DMS53 (cell line): ENCODE data around the gene FAHD2A.
"Not testable (repeated sequence)": the region's sequence is repeated elsewhere in the genome, so short reads cannot be mapped to it uniquely, and the experiment has no call there.

Source experiments
- DNase-seq: peaks from one replicate; lab custom pipeline; 2025; lab: John Stamatoyannopoulos, UW

The FAHD2A gene

DNA sequence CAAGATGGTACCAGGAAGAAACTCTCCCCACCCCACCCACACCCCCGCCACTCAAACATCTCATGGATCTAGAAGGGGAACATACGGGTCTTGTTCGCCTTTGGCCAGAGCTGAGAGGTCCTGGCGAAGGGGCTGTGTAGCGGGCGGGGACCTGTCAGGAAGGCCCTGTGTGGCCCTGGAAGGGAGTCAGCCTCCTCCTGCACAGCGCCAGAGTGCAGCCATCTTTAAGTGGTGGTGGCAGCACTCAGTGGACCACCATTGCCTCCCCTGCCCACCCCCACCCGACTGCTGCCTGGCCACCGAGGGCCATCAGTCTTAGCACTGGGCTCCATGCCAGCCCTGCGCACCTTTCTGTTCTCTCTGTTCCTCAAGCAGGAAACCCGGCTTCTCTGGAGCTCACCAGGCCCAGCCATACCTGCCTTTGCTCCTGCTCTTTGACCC, 11.6 kb upstream of the FAHD2A start:
- DNase-seq, result no peak

- no peak for DNase-seq
These were observed 10.7 kb upstream of the FAHD2A start for GRCh38 chr2:95391641-95392310.

DNA sequence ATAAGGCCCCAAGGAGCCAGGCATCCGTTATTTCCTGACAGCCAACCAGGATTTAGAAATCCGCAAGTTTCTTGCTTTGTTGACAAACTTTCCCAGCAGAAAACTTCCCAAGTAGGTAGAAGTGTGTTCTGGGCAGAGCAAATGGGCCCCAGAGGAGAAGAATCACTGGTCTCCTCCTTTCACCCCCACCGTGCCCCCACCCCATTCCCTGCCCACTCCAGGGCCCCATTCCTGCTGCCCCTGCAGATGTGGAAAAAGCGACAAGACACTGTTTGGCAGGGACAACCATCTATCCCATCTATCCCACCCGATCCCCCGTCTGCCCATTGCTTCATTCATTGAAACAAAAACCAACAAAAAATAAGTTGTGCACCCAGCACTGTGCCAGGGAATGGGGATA, 10.2 kb upstream of the FAHD2A start:
- no peak for DNase-seq

- DNase-seq, result peak; percentile 31
These were observed 9.6 kb upstream of the FAHD2A start for GRCh38 chr2:95392730-95393455.

DNA sequence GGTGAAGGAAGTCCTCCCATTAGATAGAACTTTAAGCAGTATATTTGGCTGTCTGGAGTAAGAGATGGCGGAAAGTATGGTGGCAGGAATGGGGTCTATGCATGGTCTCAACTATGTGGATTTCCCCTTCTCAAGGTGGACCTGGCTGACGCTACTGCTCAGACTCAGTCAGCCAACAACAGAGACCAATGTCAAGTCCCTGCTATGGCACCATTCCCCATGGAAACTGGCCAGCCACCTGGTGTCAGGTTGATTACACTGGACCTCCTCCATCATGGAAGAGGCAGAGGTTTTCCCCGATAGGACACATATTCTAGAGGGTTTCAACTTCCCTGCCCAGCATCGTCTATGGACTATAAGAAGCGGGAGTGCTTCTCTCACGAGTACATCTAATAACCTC, 8.6 kb upstream of the FAHD2A start:
- no peak for DNase-seq

GRCh38 chr2:95399061-95399460, 3.4 kb upstream of the FAHD2A start:
- no peak for DNase-seq

GRCh38 chr2:95401480-95401879, 1.0 kb upstream of the FAHD2A start:
- DNase-seq, result no peak

- DNase-seq, result peak; percentile 77
These were observed 521 bp upstream of the FAHD2A start for GRCh38 chr2:95402004-95402369.

- peak; percentile 86 for DNase-seq
These were observed 755 bp downstream of the FAHD2A start for GRCh38 chr2:95403204-95403721.

DNA sequence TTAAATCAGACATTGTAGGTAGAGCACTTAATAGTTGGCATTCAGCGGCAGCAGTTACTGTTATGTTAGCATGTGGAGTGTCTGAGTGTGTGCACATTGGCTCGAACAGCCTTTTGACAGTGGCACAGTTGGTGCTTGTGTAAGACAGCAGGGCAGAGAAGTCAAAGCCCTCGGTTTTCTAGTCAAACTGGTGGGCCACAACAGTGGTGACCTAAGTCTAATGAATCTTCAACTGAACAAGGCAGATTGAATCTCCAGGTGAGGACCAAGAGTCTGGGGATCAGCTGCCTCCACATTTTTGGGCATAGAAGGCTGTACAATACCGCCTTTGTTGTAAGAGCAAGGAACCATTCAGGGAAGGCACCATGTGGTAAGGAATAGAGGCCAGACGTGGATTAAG, 1.3 kb downstream of the FAHD2A start:
- DNase-seq, result not testable (repeated sequence)

GRCh38 chr2:95404676-95405075, 2.2 kb downstream of the FAHD2A start:
- not testable (repeated sequence) for DNase-seq

GRCh38 chr2:95411239-95411638, 8.7 kb downstream of the FAHD2A start:
- DNase-seq, result not testable (repeated sequence)

DNA sequence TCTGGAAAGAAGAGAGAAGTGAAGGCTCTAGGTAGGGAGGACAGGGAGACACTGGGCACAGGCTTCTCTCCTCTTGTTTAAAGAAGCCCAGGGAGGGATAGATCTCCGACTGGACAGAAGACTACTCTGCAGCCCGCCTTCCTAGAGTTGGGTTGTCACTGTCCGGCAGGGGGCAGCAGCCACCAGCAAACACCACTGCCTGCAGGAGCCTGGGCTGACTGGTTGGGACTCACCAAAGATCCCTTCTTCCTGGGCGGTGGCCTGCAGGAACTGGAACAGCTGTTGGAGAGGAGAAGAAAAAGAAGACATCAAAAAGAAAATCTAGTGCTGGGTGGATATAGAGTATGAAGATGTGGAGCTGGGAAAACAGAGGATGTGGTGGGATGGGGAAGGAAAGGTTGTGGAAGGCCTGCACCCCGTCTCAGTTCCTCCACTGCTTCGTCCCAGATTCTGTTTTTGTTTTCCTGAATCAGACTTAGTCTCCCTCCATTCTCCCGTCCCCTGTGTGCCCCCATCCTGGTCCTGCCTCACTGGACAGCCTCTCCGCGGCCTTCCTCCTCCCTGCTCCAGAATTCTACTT, 11.6 kb downstream of the FAHD2A start:
- peak; percentile 95 for DNase-seq

DNA sequence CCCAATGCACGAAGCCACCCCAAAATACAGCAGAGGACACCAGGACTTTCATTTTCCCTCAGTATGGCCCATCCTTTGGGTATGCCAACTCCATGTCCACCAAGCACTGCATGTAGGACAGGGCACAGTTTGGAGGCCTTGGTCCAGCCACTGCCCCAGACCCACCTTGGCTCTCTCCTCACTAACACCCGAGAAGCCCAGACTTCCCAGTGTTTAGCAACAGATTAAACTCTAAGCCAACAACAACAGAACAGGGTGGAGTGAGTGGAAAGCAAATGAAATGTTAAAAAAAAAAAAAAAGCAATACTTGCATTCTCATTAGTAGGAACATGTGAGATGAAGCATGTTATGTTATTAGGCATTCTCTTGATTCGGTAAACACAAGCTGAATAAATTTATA, 12.6 kb downstream of the FAHD2A start:
- DNase-seq, result not testable (repeated sequence)

GRCh38 chr2:95415561-95415960, 13.1 kb downstream of the FAHD2A start:
- not testable (repeated sequence) for DNase-seq

DNA sequence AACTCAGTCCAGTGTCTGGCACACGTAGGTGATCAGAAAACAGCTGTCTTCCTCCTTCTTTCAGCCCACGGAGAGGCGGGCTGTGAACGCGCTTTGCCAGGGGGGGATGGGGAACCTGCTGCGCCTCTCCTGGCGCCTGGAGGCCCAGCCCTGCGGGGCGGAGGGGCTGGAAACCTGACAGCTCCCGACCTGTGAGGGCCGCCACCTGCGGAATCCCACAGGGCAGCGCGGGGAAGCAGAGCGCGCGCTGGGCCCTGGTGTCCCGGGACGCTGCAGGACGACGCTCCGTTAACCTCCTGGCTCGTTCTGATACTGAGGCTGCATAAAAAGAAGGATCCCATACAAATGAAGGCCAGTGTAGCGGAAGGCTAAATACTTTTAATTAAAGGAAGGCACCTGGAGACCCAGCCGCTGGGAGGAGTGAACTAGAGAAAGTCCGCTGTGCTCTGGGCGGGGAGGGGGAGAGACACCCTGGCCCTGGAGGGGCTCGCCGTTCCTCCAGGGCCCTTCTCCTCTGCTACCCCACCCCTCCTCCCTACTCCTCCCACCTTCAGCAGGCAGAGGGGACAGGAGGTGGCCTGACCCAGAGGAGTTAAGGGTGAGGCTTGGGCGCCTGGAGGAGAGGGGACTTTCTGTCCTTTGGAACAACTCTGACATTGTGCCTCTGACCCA, 24.8 kb downstream of the FAHD2A start:
- not testable (repeated sequence) for DNase-seq

- not testable (repeated sequence) for DNase-seq
These were observed 27.4 kb downstream of the FAHD2A start for GRCh38 chr2:95429748-95430467.

DNA sequence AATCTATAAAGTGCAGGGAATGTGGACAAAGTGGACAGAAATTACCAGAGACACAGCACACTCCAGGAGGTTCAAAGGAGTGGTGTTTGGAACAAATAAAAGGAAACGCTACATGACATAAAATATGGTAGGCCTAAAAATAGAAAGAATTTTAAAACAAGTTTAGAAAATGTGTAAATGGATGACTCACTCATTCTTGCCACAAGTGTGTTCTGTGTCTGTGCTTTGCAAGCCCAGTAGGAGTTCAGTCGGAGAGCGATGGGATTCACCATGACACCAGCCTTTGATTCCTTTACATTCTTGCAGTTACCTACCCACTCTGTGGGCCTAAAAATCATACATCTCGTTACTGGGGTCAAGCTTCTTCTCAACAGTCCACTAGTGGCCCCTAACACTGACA, 30.9 kb downstream of the FAHD2A start:
- DNase-seq, result not testable (repeated sequence)

DNA sequence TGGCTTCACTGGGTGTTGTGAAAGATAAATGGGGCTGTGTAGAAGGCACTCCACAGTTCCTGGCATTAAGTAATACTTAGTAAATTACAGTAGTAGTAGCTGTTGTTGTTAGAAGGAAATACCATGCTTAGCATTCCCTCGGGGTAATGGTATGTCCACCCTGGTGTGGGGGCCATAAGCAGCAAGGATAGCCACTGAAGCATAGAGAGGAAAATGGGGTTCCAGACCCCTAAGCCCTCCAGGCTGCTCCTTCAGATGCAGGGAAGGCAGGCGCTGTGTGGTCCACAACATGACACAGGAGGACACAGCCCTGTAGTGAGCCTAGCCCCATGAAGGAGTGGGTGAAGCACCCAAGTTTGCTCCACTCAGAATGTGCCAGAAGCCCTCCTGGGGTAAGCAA, 31.5 kb downstream of the FAHD2A start:
- not testable (repeated sequence) for DNase-seq

- not testable (repeated sequence) for DNase-seq
These were observed 32.1 kb downstream of the FAHD2A start for GRCh38 chr2:95434507-95435076.

- DNase-seq, result not testable (repeated sequence)
These were observed 32.8 kb downstream of the FAHD2A start for GRCh38 chr2:95435162-95435871.
